Measurements from ENCODE around the gene FAM161B.

DNA sequence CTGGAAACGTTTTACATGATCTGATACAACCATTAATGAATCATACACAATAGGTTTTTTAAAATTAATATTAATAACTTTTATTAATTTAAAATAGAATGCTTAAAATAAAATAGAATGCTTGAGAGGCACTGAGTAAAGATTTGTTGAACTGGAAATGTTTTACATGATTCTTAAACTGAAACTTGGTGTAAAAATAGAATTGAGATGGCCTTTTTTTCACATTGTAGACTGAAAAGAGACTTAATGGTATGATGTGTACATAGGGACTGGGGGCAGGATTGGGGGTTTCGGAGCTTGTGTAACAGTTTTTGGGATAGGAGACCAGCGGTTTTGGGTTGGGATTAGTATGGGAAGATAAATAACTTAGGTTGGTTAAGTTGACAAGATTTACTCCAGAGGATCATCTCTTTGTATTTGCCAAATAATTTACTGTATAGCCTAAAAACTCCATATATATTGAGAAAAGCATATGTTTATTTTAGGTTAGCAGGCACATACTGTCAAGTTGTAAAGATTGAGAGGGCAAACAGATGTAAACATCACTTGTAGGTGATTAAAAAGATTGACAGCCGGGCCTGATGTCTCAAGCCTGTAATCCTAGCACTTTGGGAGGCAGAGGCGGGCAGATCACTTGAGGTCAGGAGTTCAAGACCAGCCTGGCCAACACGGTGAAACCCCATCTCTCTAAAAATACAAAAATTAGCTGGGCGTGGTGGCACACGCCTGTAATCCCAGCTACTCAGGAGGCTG, 65.3 kb downstream of the FAM161B start:
- TF ChIP-seq, protein P1, sequence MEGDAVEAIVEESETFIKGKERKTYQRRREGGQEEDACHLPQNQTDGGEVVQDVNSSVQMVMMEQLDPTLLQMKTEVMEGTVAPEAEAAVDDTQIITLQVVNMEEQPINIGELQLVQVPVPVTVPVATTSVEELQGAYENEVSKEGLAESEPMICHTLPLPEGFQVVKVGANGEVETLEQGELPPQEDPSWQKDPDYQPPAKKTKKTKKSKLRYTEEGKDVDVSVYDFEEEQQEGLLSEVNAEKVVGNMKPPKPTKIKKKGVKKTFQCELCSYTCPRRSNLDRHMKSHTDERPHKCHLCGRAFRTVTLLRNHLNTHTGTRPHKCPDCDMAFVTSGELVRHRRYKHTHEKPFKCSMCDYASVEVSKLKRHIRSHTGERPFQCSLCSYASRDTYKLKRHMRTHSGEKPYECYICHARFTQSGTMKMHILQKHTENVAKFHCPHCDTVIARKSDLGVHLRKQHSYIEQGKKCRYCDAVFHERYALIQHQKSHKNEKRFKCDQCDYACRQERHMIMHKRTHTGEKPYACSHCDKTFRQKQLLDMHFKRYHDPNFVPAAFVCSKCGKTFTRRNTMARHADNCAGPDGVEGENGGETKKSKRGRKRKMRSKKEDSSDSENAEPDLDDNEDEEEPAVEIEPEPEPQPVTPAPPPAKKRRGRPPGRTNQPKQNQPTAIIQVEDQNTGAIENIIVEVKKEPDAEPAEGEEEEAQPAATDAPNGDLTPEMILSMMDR (IDR thresholded peaks at IDR 0.05), result no peak
- no peak for TF ChIP-seq HDAC2 (IDR thresholded peaks at IDR 0.05)

Measured in A549 (cell line).